Activated CD8-positive, alpha-beta T cell treated with anti-CD3 and anti-CD28 coated beads, Interleukin-2, amount 10 ng/mL, durations not matched to agents 7 days and 5 days (primary cell): ENCODE results near the gene CD2BP2. TPM values are rescaled to one million over a fixed set of nuclear protein-coding genes. Genes with fewer than 3 reads are reported as not detected.

Experiments
- ATAC-seq: fragments of 150-1000 bp; cut with Tn5 transposase; one replicate; pipeline ENCODE4 v1.10.0; 2021; ENCODE audit warnings: moderate library complexity
- CTCF ChIA-PET: fragments of 350-600 bp; sonication (Branson Sonifier 250); formaldehyde crosslinking; loops from one replicate; lab custom pipeline; 2021; ENCODE audit warnings: antibody characterized with exemption; lab: Charles Lee
- POLR2A ChIA-PET: fragments of 350-600 bp; sonication (Branson Sonifier 250); formaldehyde crosslinking; loops from one replicate; lab custom pipeline; 2021; ENCODE audit warnings: antibody characterized with exemption; lab: Charles Lee
- DNase-seq: peaks from one replicate; pipeline ENCODE4 v3.0.0-alpha.2; 2020
- H3K27ac Mint-ChIP-seq: one replicate; pipeline ENCODE4 v1.8.0; 2021; ENCODE audit warnings: mild to moderate bottlenecking, mixed read lengths
- H3K27me3 Mint-ChIP-seq: one replicate; pipeline ENCODE4 v1.8.0; 2021; ENCODE audit warnings: low read depth, mixed read lengths
- H3K36me3 Mint-ChIP-seq: one replicate; pipeline ENCODE4 v1.8.0; 2021; ENCODE audit warnings: low read depth, mixed read lengths
- H3K4me1 Mint-ChIP-seq: one replicate; pipeline ENCODE4 v1.8.0; 2021; ENCODE audit warnings: low read depth, mixed read lengths
- H3K4me3 Mint-ChIP-seq: one replicate; pipeline ENCODE4 v1.8.0; 2021; ENCODE audit warnings: mild to moderate bottlenecking, mixed read lengths
- H3K9me3 Mint-ChIP-seq: one replicate; pipeline ENCODE4 v1.8.0; 2022; ENCODE audit warnings: mixed read lengths; ENCODE audit not compliant: insufficient read depth
- total RNA-seq, 2 experiments: library from RNA; stranded (reverse); gene quantifications; one replicate each; pipeline ENCODE4 v1.2.3, GENCODE V29; 2021

The CD2BP2 gene
- total RNA-seq, 2 experiments from 2014 or later, result 62.7 to 67.5 TPM

DNA sequence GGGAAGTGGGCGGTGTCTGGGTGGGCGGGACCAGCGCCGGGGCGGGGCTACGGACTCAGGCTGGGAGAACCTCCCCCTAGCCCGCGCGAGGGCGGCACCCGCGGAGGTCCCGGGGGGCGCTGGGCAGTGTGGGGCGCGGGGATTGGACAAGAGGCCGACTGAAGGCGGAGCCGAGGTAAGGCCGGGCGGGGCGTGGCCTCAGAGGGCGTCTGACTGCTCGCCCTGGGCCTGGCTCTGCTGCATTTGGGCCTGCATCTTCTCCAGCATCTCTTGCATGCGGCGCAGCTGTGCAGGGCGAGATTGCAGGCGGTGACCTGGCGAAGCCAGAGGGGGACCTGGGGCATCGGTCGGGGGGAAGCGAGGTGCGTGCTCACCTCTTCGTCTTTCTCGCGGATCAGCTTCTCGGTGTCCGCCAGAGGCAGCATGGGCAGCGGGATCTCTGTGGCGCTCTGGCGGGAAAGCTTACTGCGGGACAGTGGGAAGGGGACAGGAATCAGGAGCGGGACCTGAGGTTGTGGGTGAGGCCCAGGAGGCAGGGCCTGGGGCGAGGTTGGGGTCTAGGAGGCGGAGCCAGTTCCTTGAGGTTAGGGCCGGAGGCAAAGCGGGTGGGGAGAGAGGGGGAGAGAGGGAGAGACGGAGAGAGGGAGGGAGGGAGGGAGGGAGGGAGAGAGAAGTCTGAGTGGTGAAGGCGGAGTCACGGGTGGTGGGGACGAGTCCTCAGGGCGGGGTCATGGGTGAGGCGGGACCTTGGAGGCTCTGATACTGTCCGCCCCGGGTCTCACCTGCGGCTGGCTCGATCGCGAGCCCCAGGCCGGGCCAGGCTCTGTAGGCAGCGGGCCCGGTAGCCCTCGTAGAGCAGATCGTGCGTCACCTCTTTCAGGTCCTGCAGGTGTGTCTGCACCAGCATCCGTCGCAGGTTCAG is 23.4 kb upstream of the CD2BP2 start:
- H3K4me1 Mint-ChIP-seq, result peaks cover 65% of the 10 kb centered on the region
- H3K4me3 Mint-ChIP-seq, result peak overlapping the region; percentile 99
- DNase-seq (peak; percentile 99), ATAC-seq (peak; percentile 88)
- no peaks in the 10 kb centered on the region for H3K9me3 Mint-ChIP-seq
- POLR2A ChIA-PET, result interaction anchor here (0.6 to 2.2 kb wide), 7 partner anchors 9 to 195 kb away, joined by 3 to 8 read pairs (median 5); partner anchors contain the start of genes CD2BP2, CORO1A, ZNF48 and ZNF771
- CTCF ChIA-PET, result interaction anchor here (1.6 to 2.8 kb wide), 3 partner anchors 7 to 29 kb away, joined by 4 to 11 read pairs (median 6); partner anchors contain the start of gene ZNF771
- peak overlapping the region; percentile 100 for H3K27ac Mint-ChIP-seq
- peaks cover 49% of the 10 kb centered on the region for H3K36me3 Mint-ChIP-seq
- no peaks in the 10 kb centered on the region for H3K27me3 Mint-ChIP-seq

DNA sequence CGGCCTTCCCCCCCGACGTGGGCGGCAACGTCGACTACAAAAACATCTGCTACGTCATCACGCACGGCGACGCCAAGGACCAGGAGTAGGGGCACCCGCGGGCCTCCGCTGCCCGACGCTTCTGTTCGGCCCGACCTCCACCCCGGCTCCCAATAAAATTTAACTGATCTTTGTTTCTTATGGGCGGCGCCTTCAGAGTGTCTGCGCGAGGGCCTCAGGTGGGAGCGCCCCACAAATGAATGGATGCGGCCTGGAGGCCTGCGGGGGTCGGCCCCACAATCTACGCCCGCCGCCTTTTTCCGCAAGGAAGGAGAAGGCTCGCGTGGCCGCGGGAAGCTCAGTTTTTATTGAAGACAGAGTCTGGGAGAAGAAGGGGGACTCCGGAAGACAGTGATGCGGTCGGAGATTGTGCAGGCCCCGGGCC is 22.7 kb upstream of the CD2BP2 start:
- H3K4me3 Mint-ChIP-seq, result peak overlapping the region; percentile 99
- DNase-seq (peak; percentile 90), ATAC-seq (peak; percentile 31)
- H3K36me3 Mint-ChIP-seq, result peaks cover 48% of the 10 kb centered on the region
- CTCF ChIA-PET, result interaction anchor here (1.6 to 2.0 kb wide), 2 partner anchors 9 to 29 kb away, joined by 4 to 6 read pairs; partner anchors contain the start of gene ZNF771
- POLR2A ChIA-PET, result interaction anchor here (0.5 to 2.2 kb wide), 8 partner anchors 9 to 195 kb away, joined by 3 to 8 read pairs (median 4); partner anchors contain the start of genes CD2BP2, CORO1A, ZNF48 and ZNF771
- no peaks in the 10 kb centered on the region for H3K27me3 Mint-ChIP-seq
- H3K27ac Mint-ChIP-seq, result peak overlapping the region; percentile 100
- no peaks in the 10 kb centered on the region for H3K9me3 Mint-ChIP-seq
- H3K4me1 Mint-ChIP-seq, result peaks cover 59% of the 10 kb centered on the region

DNA sequence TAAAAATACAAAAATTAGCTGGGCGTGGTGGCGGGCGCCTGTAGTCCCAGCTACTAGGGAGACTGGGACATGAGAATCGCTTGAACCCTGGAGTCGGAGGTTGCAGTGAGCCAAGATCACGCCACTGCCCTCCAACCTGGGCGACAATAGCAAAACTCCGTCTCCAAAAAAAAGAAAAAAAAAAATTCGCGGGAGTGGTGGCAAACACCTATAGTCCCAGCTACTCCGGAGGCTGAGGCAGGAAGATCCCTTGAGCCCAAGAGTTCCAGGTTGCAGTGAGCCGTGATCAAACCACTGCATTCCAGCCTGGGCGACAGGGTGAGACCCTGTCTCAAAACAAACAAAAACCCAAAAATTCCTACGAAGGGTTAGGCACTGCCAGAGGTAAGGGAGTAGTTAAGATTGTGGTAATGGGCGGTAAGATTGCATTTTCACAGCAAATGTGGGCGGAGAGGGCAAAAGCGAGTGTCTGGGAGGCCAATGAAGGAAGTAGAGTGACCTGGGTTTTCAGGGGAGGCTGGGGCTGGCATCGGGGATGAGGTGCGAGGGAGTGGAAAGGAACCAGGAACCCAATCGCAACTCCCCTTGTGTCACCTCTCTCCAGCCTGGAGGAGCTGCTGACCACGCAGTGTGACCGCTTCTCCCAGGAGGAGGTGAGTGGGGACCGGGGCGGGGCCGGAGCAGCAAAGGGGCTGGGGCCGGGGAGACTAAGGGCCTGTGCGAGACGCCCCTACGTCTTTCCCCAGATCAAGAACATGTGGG is 22.1 kb upstream of the CD2BP2 start:
- Mint-ChIP-seq H3K36me3 (peaks cover 44% of the 10 kb centered on the region), H3K4me3 (peak overlapping the region; percentile 99), H3K9me3 (no peaks in the 10 kb centered on the region), H3K4me1 (peaks cover 60% of the 10 kb centered on the region), H3K27me3 (no peaks in the 10 kb centered on the region), H3K27ac (peak overlapping the region; percentile 100)
- ChIA-PET POLR2A (interaction anchor here (0.5 to 2.2 kb wide), 9 partner anchors 9 to 468 kb away, joined by 3 to 8 read pairs (median 4); partner anchors contain the start of genes CD2BP2, CORO1A, ZNF48 and ZNF771), CTCF (interaction anchor here (1.1 to 2.0 kb wide), 3 partner anchors 9 to 34 kb away, joined by 3 to 6 read pairs (median 4); partner anchors contain the start of gene ZNF771)
- DNase-seq, result no peak
- no peak for ATAC-seq

DNA sequence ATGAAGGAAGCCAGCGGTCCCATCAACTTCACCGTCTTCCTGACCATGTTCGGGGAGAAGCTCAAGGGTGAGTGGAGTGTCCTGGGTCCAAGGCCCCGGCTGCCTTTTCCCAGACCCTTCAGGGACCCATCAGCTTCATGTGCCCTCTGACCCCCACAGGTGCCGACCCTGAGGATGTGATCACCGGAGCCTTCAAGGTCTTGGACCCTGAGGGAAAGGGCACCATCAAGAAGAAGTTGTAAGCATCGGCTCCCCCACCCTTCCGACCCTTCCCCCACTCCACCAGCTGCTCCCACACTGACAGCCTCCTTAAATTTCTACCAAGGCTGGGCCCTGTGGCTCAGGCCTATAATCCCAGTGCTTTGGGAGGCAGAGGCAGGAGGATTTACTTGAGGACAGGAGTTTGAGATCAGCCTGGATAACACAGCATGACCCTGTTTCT is 21.4 kb upstream of the CD2BP2 start:
- DNase-seq (no peak), ATAC-seq (no peak)
- Mint-ChIP-seq H3K9me3 (no peaks in the 10 kb centered on the region), H3K27ac (no peak overlapping the region), H3K4me1 (peaks cover 64% of the 10 kb centered on the region), H3K36me3 (peaks cover 40% of the 10 kb centered on the region), H3K27me3 (no peaks in the 10 kb centered on the region), H3K4me3 (peak overlapping the region; percentile 99)
- CTCF ChIA-PET, result interaction anchor here (1.1 kb wide), 1 partner anchor 35 kb away, joined by 3 read pairs; no protein-coding TSS in a partner anchor
- POLR2A ChIA-PET, result interaction anchor here (0.6 to 2.2 kb wide), 3 partner anchors 19 to 469 kb away, joined by 3 to 8 read pairs (median 4); partner anchors contain the start of gene ZNF48

DNA sequence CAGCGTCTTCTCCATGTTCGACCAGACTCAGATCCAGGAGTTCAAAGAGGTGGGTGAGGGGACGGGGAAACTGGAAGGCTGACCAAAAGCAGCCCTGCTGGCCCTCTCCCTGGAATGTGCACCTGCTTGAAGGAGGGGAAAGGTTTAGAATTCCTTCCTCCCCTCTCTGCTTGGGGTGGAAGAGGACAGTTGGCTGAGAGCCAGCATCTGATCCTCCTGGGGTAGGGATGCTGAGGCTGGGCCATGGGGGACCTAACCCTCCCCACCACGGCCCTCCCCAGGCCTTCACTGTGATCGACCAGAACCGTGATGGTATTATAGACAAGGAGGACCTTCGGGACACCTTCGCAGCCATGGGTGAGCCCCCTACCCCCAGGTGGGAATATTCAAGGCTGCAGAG is 20.8 kb upstream of the CD2BP2 start:
- DNase-seq, result no peak
- H3K36me3 Mint-ChIP-seq, result peaks cover 33% of the 10 kb centered on the region
- peaks cover 64% of the 10 kb centered on the region for H3K4me1 Mint-ChIP-seq
- peak overlapping the region; percentile 46 for H3K27ac Mint-ChIP-seq
- ChIA-PET CTCF (no interaction called here), POLR2A (interaction anchor here (1.4 kb wide), 1 partner anchor 189 kb away, joined by 4 read pairs; no protein-coding TSS in a partner anchor)
- H3K4me3 Mint-ChIP-seq, result no peak overlapping the region
- H3K9me3 Mint-ChIP-seq, result no peaks in the 10 kb centered on the region
- no peak for ATAC-seq
- H3K27me3 Mint-ChIP-seq, result no peaks in the 10 kb centered on the region

DNA sequence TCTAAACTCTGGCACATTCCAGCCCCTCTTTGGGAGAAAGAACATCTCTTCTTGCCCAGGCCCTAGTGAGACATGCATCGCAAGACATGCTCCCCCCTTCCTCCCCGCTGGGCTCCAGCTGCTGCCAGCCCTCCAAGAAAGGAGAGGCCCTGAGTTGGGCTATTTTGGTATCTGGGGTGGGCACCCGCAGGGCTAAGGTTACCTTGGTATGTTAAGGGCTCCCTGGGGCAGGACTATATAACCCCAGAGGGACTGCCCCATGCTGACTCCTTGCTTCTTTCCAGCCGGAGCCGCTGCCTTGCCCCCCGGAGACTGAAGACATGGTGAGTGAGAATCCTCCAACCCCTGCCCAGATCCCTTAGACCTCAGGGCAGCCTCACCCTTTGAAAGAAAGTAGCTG is 19.4 kb upstream of the CD2BP2 start, which contains the start of gene MYL11:
MYL11 (plus strand) TSS at position 265 of the 400 bp plus-strand sequence; CDS start at position 321, 56 bp downstream.
- H3K27me3 Mint-ChIP-seq, result no peaks in the 10 kb centered on the region
- peaks cover 50% of the 10 kb centered on the region for H3K4me1 Mint-ChIP-seq
- H3K4me3 Mint-ChIP-seq, result no peak within 1 kb of the TSS
- peaks cover 21% of the 10 kb centered on the region for H3K36me3 Mint-ChIP-seq
- peak within 1 kb of the TSS; percentile 60 for H3K27ac Mint-ChIP-seq
- ChIA-PET CTCF (no interaction called here), POLR2A (interaction anchor here (0.6 kb wide), 1 partner anchor 559 kb away, joined by 4 read pairs; the partner anchor contains the start of gene PAGR1)
- DNase-seq (no peak), ATAC-seq (no peak)
- no peaks in the 10 kb centered on the region for H3K9me3 Mint-ChIP-seq

DNA sequence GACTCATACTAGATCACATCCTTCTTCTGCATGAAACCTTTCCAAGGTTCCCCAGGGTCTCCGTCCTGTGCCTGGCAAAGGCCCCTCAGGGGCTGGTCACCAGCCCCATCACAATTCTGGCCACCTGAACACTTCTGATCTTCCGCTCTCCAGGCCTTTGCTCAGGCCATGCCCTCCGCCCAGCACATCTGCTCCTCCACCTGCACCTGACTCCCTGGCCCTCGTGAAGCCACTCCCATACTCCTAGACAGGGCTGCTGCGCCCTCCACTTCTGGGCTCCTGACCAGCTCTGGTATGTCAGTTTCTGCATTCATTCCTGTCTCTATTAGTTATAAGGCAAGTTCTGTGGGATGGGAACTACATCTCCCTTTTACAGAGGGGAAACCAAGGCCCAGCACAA is 17.6 kb upstream of the CD2BP2 start:
- POLR2A ChIA-PET, result interaction anchor here (0.5 to 2.7 kb wide), 2 partner anchors 10 to 207 kb away, joined by 3 to 20 read pairs; partner anchors contain the start of gene SEPTIN1
- Mint-ChIP-seq H3K4me1 (peaks cover 43% of the 10 kb centered on the region), H3K4me3 (no peak overlapping the region), H3K36me3 (peaks cover 20% of the 10 kb centered on the region), H3K9me3 (no peaks in the 10 kb centered on the region), H3K27me3 (no peaks in the 10 kb centered on the region), H3K27ac (peak overlapping the region; percentile 92)
- ATAC-seq, result no peak
- DNase-seq, result no peak
- CTCF ChIA-PET, result interaction anchor here (3.0 kb wide), 1 partner anchor 36 kb away, joined by 36 read pairs; the partner anchor contains the start of gene ZNF771

DNA sequence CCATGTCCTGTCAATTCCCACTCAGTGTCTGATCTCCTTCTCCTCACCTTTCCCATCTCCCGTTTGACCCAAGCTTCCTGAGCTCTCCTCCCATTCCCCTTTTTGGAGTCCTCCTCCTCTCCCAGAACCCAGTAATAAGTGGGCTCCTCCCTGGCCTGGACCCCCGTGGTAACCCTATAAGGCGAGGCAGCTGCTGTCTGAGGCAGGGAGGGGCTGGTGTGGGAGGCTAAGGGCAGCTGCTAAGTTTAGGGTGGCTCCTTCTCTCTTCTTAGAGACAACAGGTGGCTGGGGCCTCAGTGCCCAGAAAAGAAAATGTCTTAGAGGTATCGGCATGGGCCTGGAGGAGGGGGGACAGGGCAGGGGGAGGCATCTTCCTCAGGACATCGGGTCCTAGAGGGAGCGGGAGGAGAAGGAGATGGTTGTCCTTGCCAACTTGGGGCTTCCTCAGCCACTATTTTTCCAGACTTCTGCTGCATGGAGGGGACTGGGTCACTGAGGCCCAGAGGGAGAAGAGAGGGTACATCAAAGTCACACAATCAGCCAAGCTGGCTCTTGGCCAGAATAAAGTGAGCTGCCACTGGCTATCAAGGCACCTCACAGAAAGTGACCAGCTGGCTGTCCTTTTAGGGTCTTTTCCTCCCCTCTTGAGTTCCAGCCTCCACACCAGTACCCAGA is 17.1 kb upstream of the CD2BP2 start:
- ATAC-seq (no peak), DNase-seq (no peak)
- Mint-ChIP-seq H3K9me3 (no peaks in the 10 kb centered on the region), H3K4me1 (peaks cover 43% of the 10 kb centered on the region), H3K36me3 (peaks cover 20% of the 10 kb centered on the region), H3K27ac (peak overlapping the region; percentile 92), H3K4me3 (peak overlapping the region; percentile 83), H3K27me3 (no peaks in the 10 kb centered on the region)
- ChIA-PET POLR2A (interaction anchor here (0.5 to 2.7 kb wide), 6 partner anchors 10 to 208 kb away, joined by 3 to 20 read pairs (median 4); partner anchors contain the start of genes CD2BP2, SEPTIN1, ZNF764 and ZNF771), CTCF (interaction anchor here (1.9 to 3.0 kb wide), 5 partner anchors 8 to 58 kb away, joined by 5 to 36 read pairs (median 11); partner anchors contain the start of genes CD2BP2, DCTPP1 and ZNF771)

DNA sequence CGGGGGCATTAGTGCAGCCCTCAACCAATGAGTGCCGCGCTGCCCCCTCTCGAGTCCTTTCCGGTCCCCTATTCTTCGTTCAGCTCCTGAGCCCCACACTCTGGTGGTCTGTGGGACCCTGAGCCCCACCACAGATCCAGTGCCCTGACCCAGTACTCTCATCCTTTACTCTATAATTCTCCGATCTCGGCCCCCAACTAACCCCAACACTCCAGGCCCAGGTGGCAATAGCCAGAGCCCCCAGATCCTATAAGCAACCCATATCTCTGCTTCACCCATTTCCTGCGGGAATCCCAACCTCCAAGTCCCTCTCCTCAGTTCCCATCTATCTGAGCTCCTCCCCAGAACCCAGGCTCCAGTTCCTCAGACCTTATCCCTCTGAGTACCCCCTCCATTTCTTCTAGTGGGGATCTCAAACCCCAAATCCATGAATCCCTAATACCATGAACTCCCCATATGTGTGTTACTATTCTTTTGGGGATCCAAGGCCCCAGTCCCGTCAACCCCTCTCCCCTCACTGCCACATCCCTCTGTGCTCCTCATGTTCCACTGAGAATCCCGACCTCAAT is 16.2 kb upstream of the CD2BP2 start:
- Mint-ChIP-seq H3K9me3 (no peaks in the 10 kb centered on the region), H3K27ac (peak overlapping the region; percentile 92), H3K4me3 (peak overlapping the region; percentile 83), H3K36me3 (peaks cover 26% of the 10 kb centered on the region), H3K27me3 (no peaks in the 10 kb centered on the region), H3K4me1 (peaks cover 43% of the 10 kb centered on the region)
- ATAC-seq (no peak), DNase-seq (no peak)
- CTCF ChIA-PET, result interaction anchor here (0.9 to 3.0 kb wide), 12 partner anchors 9 to 244 kb away, joined by 3 to 36 read pairs (median 6); partner anchors contain the start of genes CD2BP2, DCTPP1, SEPTIN1 and ZNF48
- POLR2A ChIA-PET, result interaction anchor here (0.9 to 2.7 kb wide), 9 partner anchors 9 to 187 kb away, joined by 3 to 20 read pairs (median 4); partner anchors contain the start of genes CD2BP2, SEPTIN1, ZNF764 and ZNF771
